Measurements from ENCODE around the gene DHRS7C.

- TF ChIP-seq IRF2 (CRISPR knock-in tag; IDR thresholded peaks at IDR 0.05) (no peak), RFX5 (IDR thresholded peaks at IDR 0.05; ENCODE audit: low read depth, low read length) (no peak), XBP1 (CRISPR knock-in tag; IDR thresholded peaks at IDR 0.05) (no peak), GPBP1L1 (CRISPR knock-in tag; IDR thresholded peaks at IDR 0.05) (no peak), CREB3 (CRISPR knock-in tag; IDR thresholded peaks at IDR 0.05) (no peak)
Measured at GRCh38 chr17:9768381-9768934, 22.9 kb downstream of the DHRS7C start.
